K562 (cell line): ENCODE measurements around the gene CDC5L. TPM values are rescaled to one million over a fixed set of nuclear protein-coding genes. Genes with fewer than 3 reads are reported as not detected.

Source experiments
- ATAC-seq: fragments of 200-7000 bp; cut with Tn5 transposase; 3 replicates; pipeline ENCODE4 v1.9.1; 2020; ENCODE audit warnings: moderate library complexity
- BruUV-seq: library from RNA; stranded (reverse); fragments of 400-500 nt; replicated peaks from 2 replicates; lab custom pipeline; 2021; lab: Mats Ljungman, UMichigan
- CTCF ChIA-PET: fragments of 300-600 bp; formaldehyde crosslinking; extraction: SDS; loops from one replicate; lab custom pipeline; 2021; ENCODE audit warnings: low intra/inter-chr PET ratio; lab: Yijun Ruan, JAX
- POLR2A ChIA-PET: fragments of 300-600, 350-650 bp; sonication (Branson Sonifier 250); formaldehyde crosslinking; extraction: SDS; loops from one replicate; lab custom pipeline; 2021; ENCODE audit warnings: antibody characterized with exemption, inconsistent platforms; lab: Yijun Ruan, JAX
- DNase-seq, 4 experiments: peaks; one replicate each; pipeline versions ENCODE4 v3.0.0 to v3.0.0-alpha.2; 2011 to 2018; ENCODE audit warnings: low spot score in 3 of 4, mixed read lengths in 3 of 4; ENCODE audit errors: extremely low read depth in 1 of 4
- FAIRE-seq: peaks from 2 replicates; lab custom pipeline; 2011; peaks lifted over from hg19 to GRCh38; lab: Jason Lieb, UNC
- H2AFZ ChIP-seq: 2 replicates; pipeline ENCODE4 v1.6.0; 2011; ENCODE audit warnings: low read depth, low read length, control low read depth, inconsistent platforms
- H3K27ac ChIP-seq: fragments of 200-600 bp; 3 replicates; pipeline ENCODE4 v1.8.0; 2011; ENCODE audit warnings: low read depth, mild to moderate bottlenecking, control low read depth, inconsistent platforms, low read length, moderate library complexity, mixed read lengths; ENCODE audit errors: extremely low read depth
- H3K27me3 ChIP-seq, 2 experiments: fragments of 300-600 bp in 1 of 2; 2 replicates in 1 of 2; 3 replicates in 1 of 2; pipeline versions ENCODE4 v1.6.0 to v1.8.0; 2011; ENCODE audit warnings: inconsistent platforms in 2 of 2, low read length in 2 of 2, mild to moderate bottlenecking in 1 of 2, mixed read lengths in 1 of 2, moderate library complexity in 1 of 2; ENCODE audit not compliant: control insufficient read depth in 2 of 2, insufficient read depth in 2 of 2
- H3K36me3 ChIP-seq: fragments of 300-600 bp; 3 replicates; pipeline ENCODE4 v1.8.0; 2011; ENCODE audit warnings: mild to moderate bottlenecking, low read length, inconsistent platforms; ENCODE audit not compliant: control insufficient read depth, insufficient read depth
- H3K4me1 ChIP-seq, 2 experiments: fragments of 200-600 bp in 1 of 2; replicated peaks in 1 of 2; 2 replicates in 1 of 2; 3 replicates in 1 of 2; pipeline versions ENCODE4 v1.5.1 to v1.8.0; 2011; ENCODE audit warnings: inconsistent platforms in 2 of 2, low read length in 2 of 2, mild to moderate bottlenecking in 1 of 2, mixed read lengths in 1 of 2, moderate library complexity in 1 of 2; ENCODE audit not compliant: control insufficient read depth in 2 of 2, insufficient read depth in 2 of 2
- H3K4me2 ChIP-seq: 2 replicates; pipeline ENCODE4 v1.6.1; 2011; ENCODE audit warnings: low read length, control low read depth, inconsistent platforms, mixed read lengths; ENCODE audit not compliant: insufficient read depth
- H3K4me3 ChIP-seq: fragments of 200-600 bp; sonication (generic), shearing (Covaris generic); 2 replicates; pipeline ENCODE4 v1.5.1; 2016; ENCODE audit warnings: control low read depth, inconsistent platforms
- H3K79me2 ChIP-seq: fragments of 200-600 bp; 3 replicates; pipeline ENCODE4 v1.8.0; 2011; ENCODE audit warnings: low read length, inconsistent platforms; ENCODE audit not compliant: control insufficient read depth, insufficient read depth
- H3K9ac ChIP-seq, 2 experiments: 2 replicates each; pipeline versions ENCODE4 v1.6.0 to v1.6.1; 2011; ENCODE audit warnings: low read depth in 2 of 2, low read length in 2 of 2, control low read depth in 1 of 2, inconsistent platforms in 1 of 2, mild to moderate bottlenecking in 1 of 2, mixed read lengths in 1 of 2; ENCODE audit not compliant: insufficient read depth in 1 of 2
- H3K9me1 ChIP-seq: one replicate; pipeline ENCODE4 v1.6.0; 2011; ENCODE audit warnings: inconsistent platforms, mild to moderate bottlenecking, low read length, moderate library complexity; ENCODE audit not compliant: control insufficient read depth, insufficient read depth
- H3K9me3 ChIP-seq: replicated peaks from 2 replicates; pipeline ENCODE4 v1.5.1; 2011; ENCODE audit warnings: low read depth, low read length, inconsistent platforms; ENCODE audit not compliant: control insufficient read depth, insufficient read depth
- H4K20me1 ChIP-seq: replicated peaks from 2 replicates; pipeline ENCODE4 v1.6.1; 2011; ENCODE audit warnings: low read length, inconsistent platforms, mixed read lengths; ENCODE audit not compliant: control insufficient read depth, insufficient read depth
- BHLHE40 ChIP-seq: IDR thresholded peaks from 2 replicates; pipeline ENCODE4 v1.6.1; 2011; ENCODE audit warnings: low read length, improper control_type of control experiment
- CBX2 ChIP-seq: fragments of 200-600 bp; sonication (generic); IDR thresholded peaks from one replicate; pipeline ENCODE4 v1.6.1; 2012; ENCODE audit warnings: mild to moderate bottlenecking, low read length, inconsistent platforms; ENCODE audit not compliant: insufficient read depth, poor library complexity, severe bottlenecking
- E2F3 ChIP-seq: fragments of 250-450 bp; sonication (Bioruptor Pico); IDR thresholded peaks from 2 replicates; pipeline ENCODE4 v1.4.0; 2020; ENCODE audit warnings: mild to moderate bottlenecking
- JUN ChIP-seq, 2 experiments: sonication (generic) in 1 of 2; formaldehyde crosslinking in 1 of 2; IDR thresholded peaks; 2 replicates each; pipeline versions ENCODE4 v1.6.1 to v1.8.0; 2012 to 2022; ENCODE audit warnings: borderline replicate concordance in 2 of 2, mild to moderate bottlenecking in 2 of 2, improper control_type of control experiment in 1 of 2, low read depth in 1 of 2, low read length in 1 of 2, missing genetic modification reagents in 1 of 2
- NR0B1 ChIP-seq: fragments of 450-650 bp; IDR thresholded peaks from one replicate; pipeline ENCODE4 v1.6.1; 2018; ENCODE audit warnings: mild to moderate bottlenecking, moderate library complexity; ENCODE audit not compliant: partially characterized antibody
- PTBP1 ChIP-seq: fragments of 200-400 bp; formaldehyde crosslinking; IDR thresholded peaks from 2 replicates; pipeline ENCODE4 v1.6.1; 2017; ENCODE audit warnings: low read depth, low read length
- SMAD4 ChIP-seq: fragments of 250-450 bp; sonication (Bioruptor Pico); conservative IDR thresholded peaks from 2 replicates; pipeline ENCODE4 v1.8.0; 2021; ENCODE audit warnings: inconsistent platforms, mild to moderate bottlenecking, moderate library complexity
- TBL1XR1 ChIP-seq, 2 experiments: IDR thresholded peaks; 2 replicates each; pipeline ENCODE4 v1.6.1; 2012; ENCODE audit warnings: improper control_type of control experiment in 2 of 2, low read length in 2 of 2, mild to moderate bottlenecking in 1 of 2
- ZBTB5 ChIP-seq: fragments of 450-650 bp; IDR thresholded peaks from 2 replicates; pipeline ENCODE4 v1.6.1; 2017; ENCODE audit warnings: antibody characterized with exemption
- ZNF24 ChIP-seq: fragments of 450-650 bp; IDR thresholded peaks from 2 replicates; pipeline ENCODE4 v1.6.1; 2016
- ZNF778 ChIP-seq: fragments of 450-650 bp; formaldehyde crosslinking; IDR thresholded peaks from 2 replicates; pipeline ENCODE4 v1.4.0; 2020; ENCODE audit warnings: mild to moderate bottlenecking, moderate library complexity
- WGBS: fragments of 100-300 bp; shearing (Covaris generic); methylation state at CpG from one replicate; pipeline ENCODE4 v1.1.6; 2016; ENCODE audit warnings: low coverage, mixed read lengths; ENCODE audit not compliant: insufficient coverage; ENCODE audit errors: missing lambda C conversion rate; 5-methylcytosine and 5-hydroxymethylcytosine counted together
- in situ Hi-C: fragments of 300-500 bp; cut with MboI; formaldehyde crosslinking; loops from 4 replicates; pipeline ENCODE4 v1.15.0; 2018; ENCODE audit warnings: inconsistent platforms, mixed read lengths
- intact Hi-C: fragments of 100-400 bp; cut with micrococcal nuclease; formaldehyde crosslinking; loops from 2 replicates; pipeline ENCODE4 v1.14.2; 2022
- polyA plus RNA-seq, 8 experiments: library from polyadenylated mRNA; depleted of rRNA in 4 of 8; stranded (reverse) in 5 of 8; unstranded in 3 of 8; fragments of >200 nt; fragmentation: Nextera tagmentation in 2 of 8; fragmentation: Illumina TruSeq in 1 of 8; extraction: Ambion mirVana in 2 of 8; extraction: Trizol in 1 of 8; gene quantifications; 2 replicates each; pipeline versions ENCODE4 v1.2.1 to v1.2.3, GENCODE V29; 2011 to 2014; ENCODE audit warnings: inconsistent platforms in 1 of 8, missing spikeins in 1 of 8
- total RNA-seq, 7 experiments: library from RNA; depleted of rRNA in 6 of 7; stranded (reverse); fragments of >200 nt in 6 of 7; fragmentation: Illumina TruSeq in 2 of 7; extraction: Trizol in 2 of 7; gene quantifications; 2 replicates each; pipeline versions ENCODE4 v1.2.1 to v1.2.3, GENCODE V29; 2011 to 2021; ENCODE audit warnings: low replicate concordance in 1 of 7

The CDC5L gene
- total and polyA plus RNA-seq, 9 of the 15 experiments (the other 6 are each of a cell fraction or from before 2014, with no cell fraction given) = 22.3 to 44.2 (median 30.8) TPM

- TF ChIP-seq ZBTB5 (no peak), ZNF778 (CRISPR knock-in tag) (no peak), BHLHE40 (no peak), NR0B1 (no peak), PTBP1 (no peak), CBX2 (no peak), SMAD4 (CRISPR knock-in tag) (no peak), ZNF24 (no peak), E2F3 (no peak), JUN (IDR thresholded peaks at IDR 0.05; ENCODE audit: borderline replicate concordance, low read depth, low read length) (no peak), JUN (CRISPR knock-in tag; IDR thresholded peaks at IDR 0.05; ENCODE audit: borderline replicate concordance) (no peak), TBL1XR1 (IDR thresholded peaks at IDR 0.05; ENCODE audit: low read length in 2 of 2) (no peak)
- DNase-seq (no peak), ATAC-seq (no peak), FAIRE-seq (no peak)
- WGBS = 88% methylated on average over 11 of the region's 11 CpGs
- Histone ChIP-seq H3K79me2 (no peaks in the 10 kb centered on the region), H3K9ac (0 out of 4 replicates have a peak overlapping the region, but pooled peaks of 1 of the 2 experiments have one; percentile 2), H3K4me1 (peaks cover 6 to 7% of the 10 kb centered on the region in 2 experiments; a peak in 4 of 5 replicates), H4K20me1 (no peaks in the 10 kb centered on the region), H3K36me3 (peaks cover 23% of the 10 kb centered on the region; the same call in 2 of the 3 replicates), H3K4me2 (no peak overlapping the region), H3K27ac (no peak overlapping the region), H3K9me3 (no peaks in the 10 kb centered on the region), H3K9me1 (no peaks in the 10 kb centered on the region), H3K27me3 (no peaks in the 10 kb centered on the region), H2AFZ (no peak overlapping the region), H3K4me3 (no peak overlapping the region)
- CTCF ChIA-PET = no interaction called here
- intact Hi-C loops (no loop called here), in situ Hi-C loops (no loop called here)
- POLR2A ChIA-PET = interaction anchor here (1.2 to 1.9 kb wide), 2 partner anchors 23 to 25 kb away, joined by 3 to 7 read pairs; no protein-coding TSS in a partner anchor
- no TSS peak for BruUV-seq
Observed at GRCh38 chr6:44451803-44452695, 64.5 kb downstream of the CDC5L start.
